ENCODE results near the gene MYO3B. TPM values are rescaled to one million over a fixed set of nuclear protein-coding genes. Genes with fewer than 3 reads are reported as not detected.

Gene MYO3B
- total RNA-seq, 4 donors from 2014 or later, result 0.48 TPM; not detected in 3

DNA sequence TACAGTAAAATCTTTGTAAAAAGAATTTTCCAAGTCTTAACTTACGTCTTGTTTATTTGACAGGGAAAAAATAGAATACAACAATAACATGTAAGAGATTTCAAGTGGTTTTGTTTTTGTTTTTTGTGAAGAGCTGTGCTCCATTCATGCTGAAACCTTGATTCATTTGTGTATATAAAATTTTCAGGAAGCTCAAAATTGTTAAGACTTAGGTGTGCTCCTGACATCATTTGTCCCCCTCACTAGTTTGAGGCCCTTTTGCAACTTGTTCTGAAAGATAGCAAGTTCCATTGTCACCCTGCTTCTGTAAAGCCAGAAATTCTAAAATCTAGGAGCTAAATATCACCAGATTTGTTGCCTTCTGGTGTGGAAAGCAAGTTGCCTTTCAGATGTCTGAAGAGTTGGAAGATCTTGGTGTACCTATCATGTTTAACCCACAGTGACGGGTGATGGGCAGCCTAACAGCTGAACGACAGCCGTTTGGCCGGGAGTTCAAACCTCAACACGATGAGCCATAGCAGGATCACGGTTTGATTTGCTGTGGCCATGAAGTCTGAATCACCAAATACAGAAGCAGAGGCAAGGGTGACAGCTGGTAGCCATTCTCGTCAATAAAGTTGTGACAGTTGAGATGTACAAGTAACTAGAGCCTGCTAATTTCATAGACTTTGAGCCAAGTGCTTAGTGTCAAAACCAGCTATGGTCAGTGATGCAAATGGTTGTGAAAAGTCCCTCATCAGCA lies 331.7 kb downstream of the MYO3B start:
- 69 to 79% methylated on average over 7 to 8 of the region's 8 CpGs for WGBS, 2 donors (ENCODE audit: low coverage in 1 of 2)
- DNase-seq, result no peak
- H3K27me3 ChIP-seq, result no peaks in the 10 kb centered on the region
- no peaks in the 10 kb centered on the region for H3K36me3 ChIP-seq
- H3K9me3 ChIP-seq, result no peaks in the 10 kb centered on the region
- TF ChIP-seq EP300 (IDR thresholded peaks at IDR 0.05; ENCODE audit: low read depth) (no peak), POLR2A (IDR thresholded peaks at IDR 0.05) (no peak), POLR2AphosphoS5 (IDR thresholded peaks at IDR 0.05) (no peak)
- TF ChIP-seq, protein P1, sequence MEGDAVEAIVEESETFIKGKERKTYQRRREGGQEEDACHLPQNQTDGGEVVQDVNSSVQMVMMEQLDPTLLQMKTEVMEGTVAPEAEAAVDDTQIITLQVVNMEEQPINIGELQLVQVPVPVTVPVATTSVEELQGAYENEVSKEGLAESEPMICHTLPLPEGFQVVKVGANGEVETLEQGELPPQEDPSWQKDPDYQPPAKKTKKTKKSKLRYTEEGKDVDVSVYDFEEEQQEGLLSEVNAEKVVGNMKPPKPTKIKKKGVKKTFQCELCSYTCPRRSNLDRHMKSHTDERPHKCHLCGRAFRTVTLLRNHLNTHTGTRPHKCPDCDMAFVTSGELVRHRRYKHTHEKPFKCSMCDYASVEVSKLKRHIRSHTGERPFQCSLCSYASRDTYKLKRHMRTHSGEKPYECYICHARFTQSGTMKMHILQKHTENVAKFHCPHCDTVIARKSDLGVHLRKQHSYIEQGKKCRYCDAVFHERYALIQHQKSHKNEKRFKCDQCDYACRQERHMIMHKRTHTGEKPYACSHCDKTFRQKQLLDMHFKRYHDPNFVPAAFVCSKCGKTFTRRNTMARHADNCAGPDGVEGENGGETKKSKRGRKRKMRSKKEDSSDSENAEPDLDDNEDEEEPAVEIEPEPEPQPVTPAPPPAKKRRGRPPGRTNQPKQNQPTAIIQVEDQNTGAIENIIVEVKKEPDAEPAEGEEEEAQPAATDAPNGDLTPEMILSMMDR (IDR thresholded peaks at IDR 0.05), result no peak
- intact Hi-C loops (cut with DNase I; ENCODE audit: low total_unique reads), result loop anchor here (10.0 kb wide), 1 partner anchor 205 kb away; the partner anchor contains the start of gene SP5
- no peak overlapping the region for H3K4me3 ChIP-seq
- no peak overlapping the region for H3K27ac ChIP-seq
- in situ Hi-C loops (cut with MboI; ENCODE audit: low pct_ligation_motif_present in 1 of 4, low pct_unique_long_range_greater_than_20kb in 1 of 4, low sequenced_read_pairs in 3 of 4), result no loop called here
- H3K4me1 ChIP-seq, result peaks cover 0 to 22% (median 6%) of the 10 kb centered on the region in 4 donors

DNA sequence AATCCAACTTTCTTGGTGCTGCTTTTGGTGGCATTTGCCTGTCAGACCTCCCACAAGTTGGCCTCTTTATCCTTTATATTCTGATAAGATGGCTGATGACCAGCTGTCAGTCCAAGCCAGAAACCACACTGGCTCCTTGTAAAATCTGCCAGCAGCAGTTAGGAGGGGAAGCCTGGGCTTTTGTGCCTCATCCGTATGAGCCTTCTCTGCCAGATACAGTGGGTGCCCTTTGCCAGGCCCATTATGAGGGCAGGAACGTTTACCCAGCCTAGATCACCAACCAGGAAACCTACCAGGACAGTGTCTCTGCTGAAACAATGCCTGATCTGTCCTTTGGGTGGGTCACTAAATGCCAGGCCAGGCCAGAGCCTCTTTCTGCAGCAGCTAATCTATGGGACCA lies 334.3 kb downstream of the MYO3B start:
- Histone ChIP-seq H3K27ac (peak overlapping the region in 1 of 4 donors; percentile 26), H3K36me3 (no peaks in the 10 kb centered on the region), H3K27me3 (no peaks in the 10 kb centered on the region), H3K9me3 (no peaks in the 10 kb centered on the region), H3K4me3 (no peak overlapping the region), H3K4me1 (peaks cover 0 to 3% (median 0%) of the 10 kb centered on the region in 4 donors)
- WGBS, 2 donors (ENCODE audit: low coverage in 1 of 2), result 49% methylated on average over 2 of the region's 2 CpGs; no CpG with 5 or more reads in 1 of the 2 donors
- intact Hi-C loops (cut with DNase I; ENCODE audit: low total_unique reads), result no loop called here
- DNase-seq, result no peak
- in situ Hi-C loops (cut with MboI; ENCODE audit: low pct_ligation_motif_present in 1 of 4, low pct_unique_long_range_greater_than_20kb in 1 of 4, low sequenced_read_pairs in 3 of 4), result no loop called here
- no peak for TF ChIP-seq POLR2A (IDR thresholded peaks at IDR 0.05)

DNA sequence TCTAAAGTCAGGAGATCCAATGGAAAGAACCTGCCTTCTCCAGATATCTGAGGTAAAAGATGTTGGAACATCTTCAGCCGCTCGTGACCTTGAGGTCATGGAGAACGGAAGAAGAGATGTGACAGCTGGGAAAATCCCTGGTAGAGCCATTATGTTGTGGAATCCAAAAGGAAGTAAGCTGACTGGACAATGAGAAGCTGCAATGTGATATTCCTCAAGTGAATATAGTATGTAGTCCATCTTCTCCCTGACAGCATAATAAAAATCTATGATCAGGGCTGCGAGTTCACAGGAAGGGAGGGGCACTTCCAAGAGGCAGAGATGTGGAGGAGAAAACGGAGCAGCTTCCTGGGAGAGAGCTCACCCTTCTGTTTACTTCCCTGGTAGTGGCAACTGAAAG lies 336.2 kb downstream of the MYO3B start:
- no peaks in the 10 kb centered on the region for H3K27me3 ChIP-seq
- WGBS, 2 donors (ENCODE audit: low coverage in 1 of 2), result 42 to 57% methylated on average over 5 of the region's 5 CpGs
- in situ Hi-C loops (cut with MboI; ENCODE audit: low pct_ligation_motif_present in 1 of 4, low pct_unique_long_range_greater_than_20kb in 1 of 4, low sequenced_read_pairs in 3 of 4) (no loop called here), intact Hi-C loops (cut with DNase I; ENCODE audit: low total_unique reads) (no loop called here)
- H3K36me3 ChIP-seq, result no peaks in the 10 kb centered on the region
- H3K4me1 ChIP-seq, result no peaks in the 10 kb centered on the region
- TF ChIP-seq, protein P1 (IDR thresholded peaks at IDR 0.05), result no peak
- DNase-seq, result no peak
- H3K27ac ChIP-seq, result no peak overlapping the region
- no peaks in the 10 kb centered on the region for H3K9me3 ChIP-seq
- no peak overlapping the region for H3K4me3 ChIP-seq

DNA sequence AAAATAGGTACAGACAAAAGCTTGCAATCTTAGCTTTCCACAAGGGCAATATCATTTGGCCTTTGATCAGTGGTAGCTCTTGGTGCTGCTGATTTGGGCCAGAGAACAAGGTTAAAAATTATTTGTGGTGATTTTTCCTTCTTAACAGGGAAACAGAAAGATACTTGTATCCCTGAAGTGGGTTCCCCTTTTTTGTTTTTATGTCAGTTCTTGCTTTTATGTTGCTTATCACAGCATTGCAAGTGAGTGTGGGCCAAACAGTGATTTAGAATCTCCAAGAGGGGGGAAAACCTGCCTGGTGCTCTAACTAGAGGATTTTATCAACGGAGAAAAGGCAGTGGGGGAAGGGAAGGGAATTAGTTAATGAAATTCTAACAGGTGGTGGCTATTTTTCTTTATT lies 339.6 kb downstream of the MYO3B start:
- TF ChIP-seq POLR2A (IDR thresholded peaks at IDR 0.05) (no peak), EP300 (IDR thresholded peaks at IDR 0.05; ENCODE audit: low read depth) (no peak), POLR2AphosphoS5 (IDR thresholded peaks at IDR 0.05) (no peak)
- TF ChIP-seq, protein P1 (IDR thresholded peaks at IDR 0.05), result no peak
- Histone ChIP-seq H3K27me3 (no peaks in the 10 kb centered on the region), H3K27ac (no peak overlapping the region), H3K4me3 (no peak overlapping the region), H3K4me1 (no peaks in the 10 kb centered on the region), H3K36me3 (no peaks in the 10 kb centered on the region), H3K9me3 (no peaks in the 10 kb centered on the region)
- 70 to 80% methylated on average over 1 of the region's 1 CpG for WGBS, 2 donors (ENCODE audit: low coverage in 1 of 2)
- in situ Hi-C loops (cut with MboI; ENCODE audit: low pct_ligation_motif_present in 1 of 4, low pct_unique_long_range_greater_than_20kb in 1 of 4, low sequenced_read_pairs in 3 of 4) (no loop called here), intact Hi-C loops (cut with DNase I; ENCODE audit: low total_unique reads) (no loop called here)
- DNase-seq, result no peak

DNA sequence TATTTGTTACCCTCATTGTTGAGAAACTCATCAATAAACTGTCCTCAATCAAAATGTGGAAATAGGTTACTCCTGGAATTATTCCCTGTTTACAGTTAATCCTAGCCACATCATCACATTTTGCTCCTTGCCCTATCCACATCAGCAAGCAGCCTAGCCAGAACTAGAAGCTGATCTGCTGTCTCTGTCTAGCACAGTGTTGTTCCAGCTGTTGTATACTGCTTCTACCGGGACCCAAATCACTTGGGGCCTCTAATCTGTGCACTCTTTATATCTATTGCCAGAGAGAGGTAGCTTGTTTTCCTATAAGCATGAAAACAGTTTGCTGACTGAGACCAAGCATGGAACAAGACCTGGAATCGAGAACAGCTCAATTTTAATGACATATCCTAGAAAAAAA lies 341.0 kb downstream of the MYO3B start:
- intact Hi-C loops (cut with DNase I; ENCODE audit: low total_unique reads) (no loop called here), in situ Hi-C loops (cut with MboI; ENCODE audit: low pct_ligation_motif_present in 1 of 4, low pct_unique_long_range_greater_than_20kb in 1 of 4, low sequenced_read_pairs in 3 of 4) (no loop called here)
- H3K36me3 ChIP-seq, result no peaks in the 10 kb centered on the region
- no peak for DNase-seq
- TF ChIP-seq POLR2AphosphoS5 (IDR thresholded peaks at IDR 0.05) (no peak), EP300 (IDR thresholded peaks at IDR 0.05; ENCODE audit: low read depth) (no peak), POLR2A (IDR thresholded peaks at IDR 0.05) (no peak)
- TF ChIP-seq, protein P1 (IDR thresholded peaks at IDR 0.05), result no peak
- no peak overlapping the region for H3K4me3 ChIP-seq
- H3K4me1 ChIP-seq, result no peaks in the 10 kb centered on the region
- WGBS, 2 donors (ENCODE audit: low coverage in 1 of 2), result 75 to 100% methylated on average over 1 to 2 of the region's 2 CpGs
- H3K27ac ChIP-seq, result no peak overlapping the region
- no peaks in the 10 kb centered on the region for H3K9me3 ChIP-seq
- no peaks in the 10 kb centered on the region for H3K27me3 ChIP-seq
